Keratinocyte (primary cell): ENCODE results near the gene SERTAD4. TPM values are rescaled to one million over a fixed set of nuclear protein-coding genes. Genes with fewer than 3 reads are reported as not detected.
A peak's percentile ranks its signal among the peaks of the same experiment; 100 is the strongest.

ENCODE experiments used
- DNase-seq: peaks from one replicate; pipeline ENCODE4 v3.0.0-alpha.2; 2011; ENCODE audit warnings: low read depth, missing footprints, low spot score
- FAIRE-seq: peaks from 2 replicates; lab custom pipeline; 2011; peaks lifted over from hg19 to GRCh38; lab: Jason Lieb, UNC
- H2AFZ ChIP-seq: 2 replicates; pipeline ENCODE4 v1.6.0; 2012; ENCODE audit warnings: low read length, control low read depth, inconsistent platforms; ENCODE audit not compliant: control insufficient read depth
- H3K27ac ChIP-seq: 2 replicates; pipeline ENCODE4 v1.5.1; 2011; ENCODE audit warnings: low read length; ENCODE audit not compliant: control insufficient read depth, insufficient read depth
- H3K27me3 ChIP-seq: 3 replicates; pipeline ENCODE4 v1.6.0; 2011; ENCODE audit warnings: low read length; ENCODE audit not compliant: control insufficient read depth, insufficient read depth; ENCODE audit errors: extremely low read depth
- H3K36me3 ChIP-seq, 2 experiments: 2 replicates in 1 of 2; 3 replicates in 1 of 2; pipeline ENCODE4 v1.5.1; 2011; ENCODE audit warnings: low read length in 2 of 2, mild to moderate bottlenecking in 1 of 2; ENCODE audit not compliant: control insufficient read depth in 2 of 2, insufficient read depth in 2 of 2; ENCODE audit errors: extremely low read depth in 1 of 2
- H3K4me1 ChIP-seq: 3 replicates; pipeline ENCODE4 v1.5.1; 2011; ENCODE audit warnings: low read length; ENCODE audit not compliant: control insufficient read depth, insufficient read depth; ENCODE audit errors: extremely low read depth
- H3K4me2 ChIP-seq: 3 replicates; pipeline ENCODE4 v1.6.0; 2011; ENCODE audit warnings: low read depth, low read length; ENCODE audit not compliant: control insufficient read depth, insufficient read depth; ENCODE audit errors: extremely low read depth
- H3K4me3 ChIP-seq, 3 experiments: fragments of 200-600 bp in 1 of 3; sonication (generic) in 1 of 3; 2 replicates in 2 of 3; 3 replicates in 1 of 3; pipeline ENCODE4 v1.5.1; 2011 to 2016; ENCODE audit warnings: low read length in 3 of 3, mild to moderate bottlenecking in 3 of 3, control low read depth in 2 of 3, inconsistent platforms in 1 of 3, low read depth in 1 of 3, mixed read lengths in 1 of 3, mixed run types in 1 of 3, moderate library complexity in 1 of 3; ENCODE audit not compliant: control insufficient read depth in 2 of 3, insufficient read depth in 2 of 3; ENCODE audit errors: extremely low read depth in 1 of 3
- H3K79me2 ChIP-seq: 2 replicates; pipeline ENCODE4 v1.6.0; 2012; ENCODE audit warnings: low read length; ENCODE audit not compliant: control insufficient read depth, insufficient read depth
- H3K9ac ChIP-seq: 3 replicates; pipeline ENCODE4 v1.6.0; 2011; ENCODE audit warnings: low read length; ENCODE audit not compliant: control insufficient read depth, insufficient read depth; ENCODE audit errors: extremely low read depth
- H3K9me1 ChIP-seq: 3 replicates; pipeline ENCODE4 v1.6.0; 2011; ENCODE audit warnings: low read length; ENCODE audit not compliant: control insufficient read depth, insufficient read depth; ENCODE audit errors: extremely low read depth
- H3K9me3 ChIP-seq: 2 replicates; pipeline ENCODE4 v1.5.1; 2012; ENCODE audit warnings: low read depth, low read length; ENCODE audit not compliant: control insufficient read depth
- H4K20me1 ChIP-seq: 3 replicates; pipeline ENCODE4 v1.6.0; 2011; ENCODE audit warnings: low read length; ENCODE audit not compliant: control insufficient read depth, insufficient read depth; ENCODE audit errors: extremely low read depth
- EZH2 ChIP-seq: IDR thresholded peaks from one replicate; pipeline ENCODE4 v1.6.1; 2012; ENCODE audit warnings: inconsistent platforms, mild to moderate bottlenecking, low read length, moderate library complexity
- dilution Hi-C: fragments of 300-500 bp; cut with MboI; formaldehyde crosslinking; loops from one replicate; pipeline ENCODE4 v1.7.0; 2020; ENCODE audit warnings: low sequenced_read_pairs; ENCODE audit not compliant: extremely low pct_ligation_motif_present
- polyA minus RNA-seq, 3 experiments: library from RNA; depleted of rRNA, polyadenylated mRNA; stranded (reverse); fragments of >200 nt; gene quantifications; 1 replicate in 1 of 3; 2 replicates in 1 of 3; 3 replicates in 1 of 3; pipeline ENCODE4 v1.2.3, GENCODE V29; 2011
- polyA plus RNA-seq, 5 experiments: library from polyadenylated mRNA; depleted of rRNA in 3 of 5; stranded (reverse) in 3 of 5; stranded (forward) in 1 of 5; unstranded in 1 of 5; fragments of >200 nt; gene quantifications; 1 replicate in 1 of 5; 2 replicates in 3 of 5; 3 replicates in 1 of 5; pipeline versions ENCODE4 v1.2.1 to v1.2.3, GENCODE V29; 2011 to 2012; ENCODE audit warnings: missing spikeins in 2 of 5, low read depth in 1 of 5, low replicate concordance in 1 of 5
- TF ChIP-seq, protein P1 (sequence below), 3 experiments: IDR thresholded peaks in 1 of 3; conservative IDR thresholded peaks in 1 of 3; optimal IDR thresholded peaks in 1 of 3; 2 replicates in 2 of 3; 3 replicates in 1 of 3; pipeline versions ENCODE3 to v1.5.1; 2011; ENCODE audit warnings: low read length in 3 of 3, mild to moderate bottlenecking in 3 of 3, moderate library complexity in 2 of 3, control low read depth in 1 of 3, inconsistent platforms in 1 of 3; ENCODE audit not compliant: insufficient read depth in 2 of 3; ENCODE audit errors: extremely low read depth in 1 of 3

Gene SERTAD4
- 0.64 to 5.1 TPM (median 3.4 TPM) in 3 replicates for polyA plus RNA-seq
- not detected for polyA plus RNA-seq (2011; ENCODE audit: low read depth)
- polyA plus RNA-seq (2011; cell fraction: cytosol; rRNA removed) = 1.3 and 2.0 TPM in 2 replicates
- 1.3 and 1.4 TPM in 2 replicates for polyA plus RNA-seq (2011; cell fraction: nucleus; rRNA removed)
- 0.17 and 3.9 TPM in 2 replicates for polyA plus RNA-seq (2012; ENCODE audit: low replicate concordance)
- 0.20 to 2.5 TPM (median 1.6 TPM) in 3 replicates for polyA minus RNA-seq
- polyA minus RNA-seq (2011; cell fraction: cytosol; rRNA and poly(A)+ RNA removed) = not detected
- 0.21 and 1.1 TPM in 2 replicates for polyA minus RNA-seq (2011; cell fraction: nucleus; rRNA and poly(A)+ RNA removed)

DNA sequence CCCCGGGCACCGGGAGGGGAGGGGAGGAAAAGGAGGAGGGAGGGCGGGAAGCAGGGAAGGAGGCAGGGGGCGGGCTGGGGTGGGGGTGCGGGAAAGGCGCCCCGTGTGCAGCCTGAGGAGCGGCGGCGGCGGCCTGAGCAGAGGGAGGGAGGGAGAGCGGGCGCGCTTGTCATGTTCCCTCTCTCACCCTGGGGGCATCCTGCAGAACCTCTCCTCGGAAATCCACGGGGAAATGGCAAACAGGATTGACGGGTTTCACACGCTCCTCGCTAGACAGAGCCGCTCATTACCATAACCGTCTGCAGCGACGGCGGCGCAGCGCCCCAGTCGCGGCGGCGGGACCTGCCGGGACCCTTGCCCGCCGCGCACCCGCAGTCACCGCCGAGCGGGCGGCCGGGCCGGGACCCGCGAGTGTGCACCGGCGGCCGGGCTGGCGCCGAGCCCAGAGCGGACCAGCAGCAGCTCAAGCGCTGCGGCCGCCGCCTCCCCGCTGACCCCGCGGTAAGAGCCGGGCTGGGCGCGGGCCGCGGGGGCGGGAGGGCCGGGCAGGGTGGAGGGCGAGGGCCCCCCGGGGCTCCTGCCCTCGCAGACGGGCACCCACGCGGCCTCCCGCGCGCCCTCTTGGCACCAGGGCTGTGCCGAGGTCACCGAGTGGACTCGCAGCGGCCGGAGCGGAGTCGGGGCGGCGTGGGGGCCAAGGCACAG lies at the start of gene SERTAD4:
SERTAD4 (plus strand) TSS at position 286 of the 705 bp plus-strand sequence. CDS start 5,165 bp downstream, outside the sequence.
- DNase-seq (peak; percentile 45), FAIRE-seq (peak; percentile 82)
- Histone ChIP-seq H3K4me1 (peaks cover 19% of the 10 kb centered on the region), H4K20me1 (no peaks in the 10 kb centered on the region), H2AFZ (peak within 1 kb of the TSS; percentile 82), H3K27ac (peak within 1 kb of the TSS; percentile 47), H3K79me2 (no peaks in the 10 kb centered on the region), H3K9me1 (no peaks in the 10 kb centered on the region), H3K4me3 (peak within 1 kb of the TSS; percentile 53 to 80 (median 71)), H3K27me3 (no peaks in the 10 kb centered on the region), H3K4me2 (peak within 1 kb of the TSS; percentile 77), H3K9me3 (no peaks in the 10 kb centered on the region), H3K9ac (peak within 1 kb of the TSS; percentile 68), H3K36me3 (no peaks in the 10 kb centered on the region)
- dilution Hi-C loops = no loop called here
- no peak for TF ChIP-seq EZH2
- TF ChIP-seq, protein P1, sequence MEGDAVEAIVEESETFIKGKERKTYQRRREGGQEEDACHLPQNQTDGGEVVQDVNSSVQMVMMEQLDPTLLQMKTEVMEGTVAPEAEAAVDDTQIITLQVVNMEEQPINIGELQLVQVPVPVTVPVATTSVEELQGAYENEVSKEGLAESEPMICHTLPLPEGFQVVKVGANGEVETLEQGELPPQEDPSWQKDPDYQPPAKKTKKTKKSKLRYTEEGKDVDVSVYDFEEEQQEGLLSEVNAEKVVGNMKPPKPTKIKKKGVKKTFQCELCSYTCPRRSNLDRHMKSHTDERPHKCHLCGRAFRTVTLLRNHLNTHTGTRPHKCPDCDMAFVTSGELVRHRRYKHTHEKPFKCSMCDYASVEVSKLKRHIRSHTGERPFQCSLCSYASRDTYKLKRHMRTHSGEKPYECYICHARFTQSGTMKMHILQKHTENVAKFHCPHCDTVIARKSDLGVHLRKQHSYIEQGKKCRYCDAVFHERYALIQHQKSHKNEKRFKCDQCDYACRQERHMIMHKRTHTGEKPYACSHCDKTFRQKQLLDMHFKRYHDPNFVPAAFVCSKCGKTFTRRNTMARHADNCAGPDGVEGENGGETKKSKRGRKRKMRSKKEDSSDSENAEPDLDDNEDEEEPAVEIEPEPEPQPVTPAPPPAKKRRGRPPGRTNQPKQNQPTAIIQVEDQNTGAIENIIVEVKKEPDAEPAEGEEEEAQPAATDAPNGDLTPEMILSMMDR (optimal IDR thresholded peaks at IDR 0.05 in 1 of 3, IDR thresholded peaks at IDR 0.05 in 1 of 3, conservative IDR thresholded peaks at IDR 0.05 in 1 of 3; ENCODE audit: extremely low read depth in 1 of 3, insufficient read depth in 2 of 3, low read length in 3 of 3) = no peak

DNA sequence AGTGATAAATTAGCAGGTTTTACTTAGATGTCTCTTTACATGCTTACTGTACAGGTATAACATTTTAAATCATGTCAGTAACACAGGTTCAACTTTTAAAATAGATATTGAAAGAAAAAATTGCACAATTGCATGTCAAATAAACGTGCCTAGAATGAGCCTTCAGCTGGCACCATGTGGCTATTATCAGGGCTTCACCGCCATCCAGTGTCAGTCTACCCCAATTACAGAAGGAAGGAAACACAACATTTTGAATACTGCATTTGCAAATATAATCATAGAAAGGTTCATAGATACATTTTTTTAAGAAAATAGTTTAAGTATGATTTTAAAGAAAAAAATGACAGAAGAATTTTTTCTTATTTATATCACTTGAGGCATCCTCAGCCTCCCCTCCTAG lies 47.5 kb upstream of the SERTAD4 start:
- dilution Hi-C loops = no loop called here
- H3K36me3 ChIP-seq = no peaks in the 10 kb centered on the region
- DNase-seq (no peak), FAIRE-seq (no peak)
- H3K9me3 ChIP-seq = no peaks in the 10 kb centered on the region
- H3K4me1 ChIP-seq = peaks cover 11% of the 10 kb centered on the region
- no peaks in the 10 kb centered on the region for H3K9me1 ChIP-seq
- no peak overlapping the region for H3K9ac ChIP-seq
- no peaks in the 10 kb centered on the region for H3K79me2 ChIP-seq
- no peak overlapping the region for H3K27ac ChIP-seq
- TF ChIP-seq, protein P1 (optimal IDR thresholded peaks at IDR 0.05 in 1 of 3, IDR thresholded peaks at IDR 0.05 in 1 of 3, conservative IDR thresholded peaks at IDR 0.05 in 1 of 3; ENCODE audit: extremely low read depth in 1 of 3, insufficient read depth in 2 of 3, low read length in 3 of 3) = peak in 1 of 3 experiments; percentile 19
- TF ChIP-seq EZH2 = no peak
- H3K4me2 ChIP-seq = no peak overlapping the region
- H3K27me3 ChIP-seq = no peaks in the 10 kb centered on the region
- no peak overlapping the region for H2AFZ ChIP-seq
- H3K4me3 ChIP-seq = no peak overlapping the region
- no peaks in the 10 kb centered on the region for H4K20me1 ChIP-seq
